ENCODE data around the gene MICB.

The MICB gene

GRCh38 chr6:31467151-31467550 is 30.8 kb upstream of the MICB start:
- ChIA-PET CTCF (interaction anchor here (0.6 kb wide), 1 partner anchor 25 kb away, joined by 3 read pairs; no protein-coding TSS in a partner anchor), POLR2A (no interaction called here)
- TF ChIP-seq ZNF384 (IDR thresholded peaks at IDR 0.05): no peak
- TF ChIP-seq ELF4 (IDR thresholded peaks at IDR 0.05): no peak
- no peak for TF ChIP-seq PKNOX1 (IDR thresholded peaks at IDR 0.05)
- no peak for TF ChIP-seq LEF1 (IDR thresholded peaks at IDR 0.05; ENCODE audit: borderline replicate concordance)
- DNase-seq (ENCODE audit: extremely low spot score): no peak

GRCh38 chr6:31468311-31468710 is 29.6 kb upstream of the MICB start:
- POLR2A ChIA-PET: no interaction called here
- CTCF ChIA-PET: interaction anchor here (1.5 kb wide), 1 partner anchor 26 kb away, joined by 3 read pairs; no protein-coding TSS in a partner anchor
- TF ChIP-seq TARDBP (IDR thresholded peaks at IDR 0.05): no peak
- TF ChIP-seq L3MBTL2 (conservative IDR thresholded peaks at IDR 0.05): no peak
- no peak for TF ChIP-seq FOXK2 (IDR thresholded peaks at IDR 0.05)
- no peak for TF ChIP-seq ARNT (IDR thresholded peaks at IDR 0.05)
- TF ChIP-seq LEF1 (IDR thresholded peaks at IDR 0.05; ENCODE audit: borderline replicate concordance): no peak
- TF ChIP-seq ZNF384 (IDR thresholded peaks at IDR 0.05): no peak
- TF ChIP-seq PKNOX1 (IDR thresholded peaks at IDR 0.05): no peak
- TF ChIP-seq SUZ12 (IDR thresholded peaks at IDR 0.05): no peak
- no peak for TF ChIP-seq BHLHE40 (IDR thresholded peaks at IDR 0.05; ENCODE audit: borderline replicate concordance)
- TF ChIP-seq HDGF (IDR thresholded peaks at IDR 0.05; ENCODE audit: borderline replicate concordance): no peak
- TF ChIP-seq FOXM1 (IDR thresholded peaks at IDR 0.05; ENCODE audit: borderline replicate concordance): no peak
- TF ChIP-seq CTBP1 (IDR thresholded peaks at IDR 0.05; ENCODE audit: borderline replicate concordance): no peak
- TF ChIP-seq NFRKB (IDR thresholded peaks at IDR 0.05): no peak
- no peak for TF ChIP-seq FOXA1 (IDR thresholded peaks at IDR 0.05)
- TF ChIP-seq ELF4 (IDR thresholded peaks at IDR 0.05): no peak
- no peak for TF ChIP-seq SP1 (IDR thresholded peaks at IDR 0.05)
- no peak for DNase-seq (ENCODE audit: extremely low spot score)

GRCh38 chr6:31470801-31471200 is 27.1 kb upstream of the MICB start:
- POLR2A ChIA-PET: no interaction called here
- TF ChIP-seq ZNF384 (IDR thresholded peaks at IDR 0.05) (no peak), LEF1 (IDR thresholded peaks at IDR 0.05; ENCODE audit: borderline replicate concordance) (no peak), PKNOX1 (IDR thresholded peaks at IDR 0.05) (no peak), BHLHE40 (IDR thresholded peaks at IDR 0.05; ENCODE audit: borderline replicate concordance) (no peak), TARDBP (IDR thresholded peaks at IDR 0.05) (no peak), L3MBTL2 (conservative IDR thresholded peaks at IDR 0.05) (no peak), FOXA1 (IDR thresholded peaks at IDR 0.05) (no peak)

GRCh38 chr6:31471711-31472110 is 26.2 kb upstream of the MICB start:
- CTCF ChIA-PET: no interaction called here
- no peak for TF ChIP-seq CTBP1 (IDR thresholded peaks at IDR 0.05; ENCODE audit: borderline replicate concordance)
- TF ChIP-seq SUZ12 (IDR thresholded peaks at IDR 0.05): no peak
- no peak for TF ChIP-seq HDGF (IDR thresholded peaks at IDR 0.05; ENCODE audit: borderline replicate concordance)
- TF ChIP-seq NFRKB (IDR thresholded peaks at IDR 0.05): no peak
- TF ChIP-seq ARNT (IDR thresholded peaks at IDR 0.05): no peak
- no peak for TF ChIP-seq PKNOX1 (IDR thresholded peaks at IDR 0.05)
- TF ChIP-seq LEF1 (IDR thresholded peaks at IDR 0.05; ENCODE audit: borderline replicate concordance): no peak
- no peak for TF ChIP-seq FOXA1 (IDR thresholded peaks at IDR 0.05)
- TF ChIP-seq SP1 (IDR thresholded peaks at IDR 0.05): no peak
- no peak for DNase-seq (ENCODE audit: extremely low spot score)
- POLR2A ChIA-PET: interaction anchor here (1.0 kb wide), 1 partner anchor 9 kb away, joined by 4 read pairs; no protein-coding TSS in a partner anchor

More at GRCh38 chr6:31470801-31471200, 27.1 kb upstream of the MICB start:
- no peak for DNase-seq (ENCODE audit: extremely low spot score)
- CTCF ChIA-PET: interaction anchor here (0.6 kb wide), 1 partner anchor 29 kb away, joined by 4 read pairs; no protein-coding TSS in a partner anchor

GRCh38 chr6:31472259-31472658 is 25.7 kb upstream of the MICB start:
- TF ChIP-seq FOXM1 (IDR thresholded peaks at IDR 0.05; ENCODE audit: borderline replicate concordance) (no peak), SUZ12 (IDR thresholded peaks at IDR 0.05) (no peak), SP1 (IDR thresholded peaks at IDR 0.05) (no peak), HDGF (IDR thresholded peaks at IDR 0.05; ENCODE audit: borderline replicate concordance) (no peak), FOXK2 (IDR thresholded peaks at IDR 0.05) (no peak), NFRKB (IDR thresholded peaks at IDR 0.05) (no peak), ELF4 (IDR thresholded peaks at IDR 0.05) (no peak), ZNF384 (IDR thresholded peaks at IDR 0.05) (no peak), PKNOX1 (IDR thresholded peaks at IDR 0.05) (no peak), LEF1 (IDR thresholded peaks at IDR 0.05; ENCODE audit: borderline replicate concordance) (no peak), FOXA1 (IDR thresholded peaks at IDR 0.05) (no peak), L3MBTL2 (conservative IDR thresholded peaks at IDR 0.05) (no peak), CTBP1 (IDR thresholded peaks at IDR 0.05; ENCODE audit: borderline replicate concordance) (no peak), TARDBP (IDR thresholded peaks at IDR 0.05) (no peak), ARNT (IDR thresholded peaks at IDR 0.05) (no peak), BHLHE40 (IDR thresholded peaks at IDR 0.05; ENCODE audit: borderline replicate concordance) (no peak)
- ChIA-PET POLR2A (interaction anchor here (1.0 kb wide), 1 partner anchor 10 kb away, joined by 4 read pairs; no protein-coding TSS in a partner anchor), CTCF (no interaction called here)
- no peak for DNase-seq (ENCODE audit: extremely low spot score)
